ENCODE data around the gene COL6A6.

GRCh38 chr3:130488288-130488687, 28.7 kb upstream of the COL6A6 start:
- TF ChIP-seq CTCF (IDR thresholded peaks at IDR 0.05; ENCODE audit: insufficient read depth, low read length, poor library complexity, severe bottlenecking) = no peak
- no peak for TF ChIP-seq EZH2phosphoT487 (conservative IDR thresholded peaks at IDR 0.05; ENCODE audit: low read length)

Data from SU-DHL-6 (cell line).